Gastroesophageal sphincter (tissue), 3 donors: ENCODE results near the gene ACIN1.
"Not testable (repeated sequence)": the region's sequence is repeated elsewhere in the genome, so short reads cannot be mapped to it uniquely, and the experiment has no call there.

Experiments
- CTCF ChIP-seq, 4 experiments: fragments of 200-600 bp in 2 of 4; fragments of 450-650 bp in 2 of 4; sonication (generic) in 1 of 4; IDR thresholded peaks; one replicate each; pipeline ENCODE4 v1.5.1; 2017 to 2019; ENCODE audit warnings: antibody characterized with exemption in 4 of 4, mild to moderate bottlenecking in 2 of 4, moderate library complexity in 2 of 4
- EP300 ChIP-seq: sonication (generic); formaldehyde crosslinking; IDR thresholded peaks from one replicate; pipeline ENCODE4 v1.6.1; 2017; ENCODE audit warnings: antibody characterized with exemption, mild to moderate bottlenecking
- POLR2A ChIP-seq, 2 donors: fragments of 450-650 bp; IDR thresholded peaks; one replicate each; pipeline ENCODE4 v1.6.1; 2017; ENCODE audit warnings: antibody characterized with exemption in 2 of 2, mild to moderate bottlenecking in 2 of 2, moderate library complexity in 1 of 2
- POLR2AphosphoS5 ChIP-seq: sonication (generic); formaldehyde crosslinking; IDR thresholded peaks from one replicate; pipeline ENCODE4 v1.6.1; 2017; ENCODE audit warnings: antibody characterized with exemption

GRCh38 chr14:23108169-23108568, 13.2 kb upstream of the ACIN1 start:
- not testable (repeated sequence) for TF ChIP-seq POLR2AphosphoS5; CTCF (IDR thresholded peaks at IDR 0.05); POLR2A (IDR thresholded peaks at IDR 0.05); EP300
